Activated CD8-positive, alpha-beta memory T cell treated with anti-CD3 and anti-CD28 coated beads for 48 hours (primary cell): ENCODE measurements around the gene KAZN.

Source experiments
- DNase-seq, 3 experiments: peaks; one replicate each; pipeline ENCODE4 v3.0.0-alpha.2; 2020; ENCODE audit warnings: low read depth in 2 of 3, low spot score in 2 of 3

Gene KAZN

GRCh38 chr1:15070145-15070748 lies 471.8 kb downstream of the KAZN start:
- no peak for DNase-seq

DNA sequence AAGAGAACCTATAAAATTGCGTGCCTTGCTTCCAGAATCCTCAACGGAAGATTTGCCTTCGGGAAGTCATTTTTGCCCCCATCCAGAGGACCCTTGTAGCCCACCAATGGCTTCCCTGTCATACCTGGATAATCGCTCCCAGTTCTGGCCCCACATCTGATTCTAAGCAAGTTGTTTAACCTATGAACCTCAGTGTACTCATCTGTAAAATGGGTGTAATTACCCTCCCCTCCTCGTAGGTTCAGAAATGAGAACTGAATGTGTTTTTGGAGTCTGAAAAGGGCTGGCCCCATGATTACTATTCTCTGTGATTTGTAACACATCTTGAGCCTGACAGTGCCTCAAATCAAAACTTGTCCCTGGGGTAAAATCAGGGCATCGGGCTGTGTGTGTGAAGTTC lies 473.5 kb downstream of the KAZN start:
- no peak for DNase-seq

GRCh38 chr1:15073799-15074308 lies 475.4 kb downstream of the KAZN start:
- DNase-seq = no peak

- no peak for DNase-seq
Observed at GRCh38 chr1:15075175-15075574, 476.7 kb downstream of the KAZN start.

GRCh38 chr1:15075817-15076216 lies 477.3 kb downstream of the KAZN start:
- no peak for DNase-seq

- DNase-seq = no peak
Observed at GRCh38 chr1:15076807-15077206, 478.3 kb downstream of the KAZN start.

DNA sequence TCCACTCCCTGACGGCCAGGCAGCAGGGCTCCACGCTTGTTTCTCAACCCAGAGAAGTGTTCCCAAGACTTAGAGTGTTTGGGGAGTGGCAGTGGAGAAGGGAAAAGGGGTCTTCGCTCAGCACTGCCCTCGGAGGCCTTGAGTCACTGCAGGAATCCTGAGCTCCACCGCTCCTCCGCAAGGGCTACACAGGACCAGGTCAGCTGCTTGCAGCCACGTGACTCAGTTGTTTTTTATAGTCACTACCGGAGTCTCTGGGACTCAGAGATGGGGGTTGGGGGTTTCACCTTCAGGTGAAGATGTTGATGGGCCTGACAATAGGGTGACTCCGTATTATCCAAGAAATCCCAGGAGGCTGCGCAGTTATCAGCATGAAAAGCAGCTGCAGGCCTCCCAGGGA lies 478.9 kb downstream of the KAZN start:
- DNase-seq = no peak

- no peak for DNase-seq
Observed at GRCh38 chr1:15080328-15081007, 482.0 kb downstream of the KAZN start.

- DNase-seq = no peak
Observed at GRCh38 chr1:15081102-15081501, 482.6 kb downstream of the KAZN start.

GRCh38 chr1:15083578-15083977 lies 485.1 kb downstream of the KAZN start:
- no peak for DNase-seq

GRCh38 chr1:15088281-15088971 lies 489.9 kb downstream of the KAZN start:
- DNase-seq = no peak

GRCh38 chr1:15089258-15089992 lies 490.9 kb downstream of the KAZN start:
- DNase-seq = no peak

GRCh38 chr1:15090373-15090772 lies 491.9 kb downstream of the KAZN start:
- DNase-seq = no peak

GRCh38 chr1:15094056-15094455 lies 495.6 kb downstream of the KAZN start:
- DNase-seq = no peak

DNA sequence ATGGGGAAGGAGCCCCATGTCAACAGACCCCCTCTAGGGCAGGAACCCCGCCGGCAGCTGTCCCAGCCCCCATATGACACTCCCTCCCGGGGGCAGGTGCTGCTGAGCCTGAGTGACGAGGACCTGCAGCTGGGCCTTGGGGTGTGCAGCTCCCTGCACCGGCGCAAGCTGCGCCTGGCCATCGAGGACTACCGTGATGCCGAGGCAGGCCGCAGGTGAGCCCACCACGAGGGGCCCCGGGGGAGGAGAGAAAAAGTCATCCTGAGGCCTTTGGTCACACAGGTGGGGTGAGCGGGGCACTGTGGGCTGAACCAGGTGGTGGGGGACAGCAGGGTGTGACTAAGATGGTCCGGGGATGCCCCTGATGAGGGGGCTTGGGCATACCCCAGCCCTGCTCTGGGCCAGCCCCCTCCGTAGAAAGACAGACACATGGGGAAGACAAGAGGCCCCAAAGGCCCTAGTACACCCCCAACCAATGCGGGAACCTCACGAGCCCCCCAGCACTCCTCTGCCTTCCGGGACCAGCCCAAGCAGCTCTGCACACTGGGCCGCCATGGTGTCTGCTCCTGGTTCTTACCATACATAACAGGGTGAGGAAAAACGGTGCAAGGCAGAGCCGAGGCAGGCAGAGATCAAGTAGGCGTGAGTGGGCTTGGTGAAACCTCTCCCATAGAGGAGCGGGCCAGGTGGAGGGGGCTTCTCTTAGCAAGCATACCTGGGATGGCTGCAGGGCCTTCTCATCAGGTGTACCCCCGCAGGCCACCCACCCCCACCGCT lies 496.4 kb downstream of the KAZN start:
- no peak for DNase-seq

GRCh38 chr1:15095496-15095875 lies 497.0 kb downstream of the KAZN start:
- DNase-seq = no peak

- no peak for DNase-seq
Observed at GRCh38 chr1:15096293-15096692, 497.8 kb downstream of the KAZN start.

- no peak for DNase-seq
Observed at GRCh38 chr1:15098176-15099125, 500.0 kb downstream of the KAZN start.

DNA sequence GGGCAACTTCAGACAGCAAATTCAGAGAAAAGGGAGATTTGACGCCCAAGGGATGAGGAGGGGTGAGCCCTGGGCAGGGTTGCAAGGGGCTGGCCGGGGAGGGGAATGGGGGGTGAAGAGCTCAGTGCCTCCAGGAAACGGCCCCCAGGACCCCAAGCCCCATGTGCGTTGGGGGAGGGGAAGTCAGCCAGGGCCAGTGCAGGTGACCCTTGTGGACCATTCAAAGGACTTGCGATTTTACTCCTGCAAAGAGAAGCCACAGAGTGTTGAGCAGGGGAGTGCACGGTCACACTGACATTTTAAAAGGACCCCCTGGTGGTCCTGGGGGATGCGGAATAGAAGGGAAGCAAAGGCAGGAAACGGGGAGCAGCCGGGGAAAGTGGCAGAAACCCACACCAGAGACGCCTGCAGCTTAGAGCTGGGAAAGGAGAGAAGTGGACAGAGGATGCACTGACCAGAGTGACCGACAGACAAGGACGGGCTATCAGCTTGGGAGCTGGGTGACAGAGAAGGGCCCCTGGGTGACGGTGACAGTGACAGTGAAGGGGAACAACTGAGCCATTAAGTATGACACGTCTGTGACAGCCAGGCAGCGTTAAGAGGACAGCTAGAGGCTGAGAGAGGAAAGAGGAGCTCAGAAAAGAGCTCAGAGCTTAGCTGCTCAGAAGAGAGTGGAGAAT lies 501.1 kb downstream of the KAZN start:
- no peak for DNase-seq
